Neural progenitor cell (in vitro differentiated cells): ENCODE measurements around the gene ZNF556.

Experiments used
- EZH2 ChIP-seq: fragments of 200-600 bp; sonication (generic); IDR thresholded peaks from 2 replicates; pipeline ENCODE4 v1.6.1; 2017; ENCODE audit warnings: antibody characterized with exemption, mild to moderate bottlenecking, moderate library complexity
- EZH2phosphoT487 ChIP-seq: fragments of 200-600 bp; sonication (generic); IDR thresholded peaks from 2 replicates; pipeline ENCODE4 v1.6.1; 2017; ENCODE audit warnings: antibody characterized with exemption
- TF ChIP-seq, protein P1 (sequence below): fragments of 200-600 bp; sonication (generic); IDR thresholded peaks from 2 replicates; pipeline ENCODE4 v1.5.1; 2017; ENCODE audit warnings: antibody characterized with exemption, mild to moderate bottlenecking

DNA sequence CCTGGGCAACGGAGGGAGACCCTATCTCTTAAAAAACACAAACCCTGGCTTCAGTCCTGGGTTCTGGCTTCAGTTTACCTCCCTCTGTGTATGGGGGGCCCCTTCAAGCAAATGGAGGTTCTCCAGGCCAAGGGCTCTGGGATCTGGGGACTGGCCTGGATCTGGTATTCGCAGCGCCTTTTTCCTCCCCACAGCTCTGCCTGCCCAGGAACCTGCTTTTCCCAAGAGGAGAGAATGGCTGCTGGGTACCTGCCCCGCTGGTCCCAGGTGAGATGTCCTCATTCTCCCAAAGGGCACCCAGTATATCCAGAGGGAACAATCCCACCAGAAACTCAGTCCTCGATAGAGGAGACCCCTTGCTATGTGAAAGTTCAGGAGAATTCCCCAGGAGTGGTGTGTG, 44.3 kb upstream of the ZNF556 start:
- TF ChIP-seq, protein P1, sequence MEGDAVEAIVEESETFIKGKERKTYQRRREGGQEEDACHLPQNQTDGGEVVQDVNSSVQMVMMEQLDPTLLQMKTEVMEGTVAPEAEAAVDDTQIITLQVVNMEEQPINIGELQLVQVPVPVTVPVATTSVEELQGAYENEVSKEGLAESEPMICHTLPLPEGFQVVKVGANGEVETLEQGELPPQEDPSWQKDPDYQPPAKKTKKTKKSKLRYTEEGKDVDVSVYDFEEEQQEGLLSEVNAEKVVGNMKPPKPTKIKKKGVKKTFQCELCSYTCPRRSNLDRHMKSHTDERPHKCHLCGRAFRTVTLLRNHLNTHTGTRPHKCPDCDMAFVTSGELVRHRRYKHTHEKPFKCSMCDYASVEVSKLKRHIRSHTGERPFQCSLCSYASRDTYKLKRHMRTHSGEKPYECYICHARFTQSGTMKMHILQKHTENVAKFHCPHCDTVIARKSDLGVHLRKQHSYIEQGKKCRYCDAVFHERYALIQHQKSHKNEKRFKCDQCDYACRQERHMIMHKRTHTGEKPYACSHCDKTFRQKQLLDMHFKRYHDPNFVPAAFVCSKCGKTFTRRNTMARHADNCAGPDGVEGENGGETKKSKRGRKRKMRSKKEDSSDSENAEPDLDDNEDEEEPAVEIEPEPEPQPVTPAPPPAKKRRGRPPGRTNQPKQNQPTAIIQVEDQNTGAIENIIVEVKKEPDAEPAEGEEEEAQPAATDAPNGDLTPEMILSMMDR: no peak
- no peak for TF ChIP-seq EZH2
- TF ChIP-seq EZH2phosphoT487: no peak
